ENCODE data around the gene SUMF2. TPM values are rescaled to one million over a fixed set of nuclear protein-coding genes. Genes with fewer than 3 reads are reported as not detected.

SUMF2 gene
- total and polyA plus RNA-seq, 2 of the 13 experiments (the other 11 are each of a cell fraction or from before 2014, with no cell fraction given), result 48.9 to 54.4 TPM

DNA sequence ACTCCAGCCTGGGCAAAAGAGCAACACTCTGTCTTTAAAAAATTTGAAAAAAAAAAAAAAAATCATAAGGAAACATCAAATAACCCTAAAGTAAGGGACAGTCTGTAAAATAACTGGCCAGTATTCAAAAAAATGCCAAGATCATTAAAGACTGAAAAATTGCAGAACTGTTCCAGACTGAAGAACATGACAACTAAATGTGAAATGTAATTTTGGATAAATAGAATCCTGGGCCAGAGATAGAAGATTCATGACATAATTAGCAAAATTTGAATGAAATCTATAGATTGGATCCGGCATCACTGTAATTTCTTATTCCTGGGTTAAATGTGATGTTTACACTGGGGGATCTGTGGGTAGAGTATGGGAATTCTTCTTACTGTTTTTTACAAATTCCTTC is 15.8 kb upstream of the SUMF2 start:
- no peak overlapping the region for H3K9ac ChIP-seq (ENCODE audit: insufficient read depth, low read depth, low read length)
- in situ Hi-C loops (cut with HindIII; ENCODE audit: extremely low pct_ligation_motif_present, low pct_unique_long_range_greater_than_20kb), result no loop called here
- no peak for FAIRE-seq

More for the DNA sequence above, 15.8 kb upstream of the SUMF2 start:
- peak overlapping the region; percentile 71 for H3K27ac ChIP-seq (ENCODE audit: extremely low read length, insufficient read depth, low read length)
- H3K79me2 ChIP-seq (ENCODE audit: insufficient read depth, low read length), result peaks cover 32% of the 10 kb centered on the region
- no peak overlapping the region for H3K4me3 ChIP-seq (replicated peaks in 1 of 3; ENCODE audit: insufficient read depth in 1 of 3, low read depth in 2 of 3, low read length in 3 of 3)
- DNase-seq (ENCODE audit: low spot score) (no peak), ATAC-seq (no peak)
- intact Hi-C loops (cut with micrococcal nuclease; ENCODE audit: unreplicated experiment), result no loop called here
- H4K20me1 ChIP-seq (ENCODE audit: insufficient read depth, low read length), result no peaks in the 10 kb centered on the region; the same call in 1 of the 2 replicates
- H3K36me3 ChIP-seq (replicated peaks in 1 of 2; ENCODE audit: control insufficient read depth in 1 of 2, insufficient read depth in 2 of 2, low read length in 2 of 2), result peaks cover 0 to 2% of the 10 kb centered on the region in 2 experiments; a peak in 1 of 5 replicates
- H3K9me3 ChIP-seq (ENCODE audit: low read length), result no peaks in the 10 kb centered on the region
- CTCF ChIA-PET (ENCODE audit: low intra/inter-chr PET ratio, low total read pairs), result no interaction called here
- POLR2A ChIA-PET, result interaction anchor here (1.0 to 4.1 kb wide), 4 partner anchors 15 to 41 kb away, joined by 3 to 144 read pairs (median 94); partner anchors contain the start of gene SUMF2
- 85% methylated on average over 1 of the region's 1 CpG for WGBS (ENCODE audit: low lambda C conversion rate)
- H3K4me1 ChIP-seq (ENCODE audit: insufficient read depth, low read length), result peaks cover 64% of the 10 kb centered on the region
- H3K4me2 ChIP-seq (ENCODE audit: low read depth, low read length), result peak overlapping the region; percentile 50; the same call in 1 of the 2 replicates
- no peak for TF ChIP-seq LCORL (IDR thresholded peaks at IDR 0.05)
- no peak for TF ChIP-seq LCORL (CRISPR knock-in tag; IDR thresholded peaks at IDR 0.05)
- no peak for TF ChIP-seq ZNF891 (CRISPR knock-in tag; IDR thresholded peaks at IDR 0.05)
- no peak for TF ChIP-seq GABPB1 (CRISPR knock-in tag; IDR thresholded peaks at IDR 0.05)
- TF ChIP-seq HHEX (CRISPR knock-in tag; IDR thresholded peaks at IDR 0.05), result no peak
- no peak for TF ChIP-seq ZNF674 (CRISPR knock-in tag; IDR thresholded peaks at IDR 0.05; ENCODE audit: low read depth)
- no peak for TF ChIP-seq ZSCAN20 (CRISPR knock-in tag; IDR thresholded peaks at IDR 0.05; ENCODE audit: borderline replicate concordance)
- TF ChIP-seq CHD4 (IDR thresholded peaks at IDR 0.05; ENCODE audit: borderline replicate concordance, low read length), result no peak
- TF ChIP-seq ATF7 (IDR thresholded peaks at IDR 0.05), result no peak
- TF ChIP-seq ATF7 (CRISPR knock-in tag; IDR thresholded peaks at IDR 0.05), result no peak
- no peak for TF ChIP-seq ZNF33B (CRISPR knock-in tag; IDR thresholded peaks at IDR 0.05)
- no peak for TF ChIP-seq CEBPG (CRISPR knock-in tag; IDR thresholded peaks at IDR 0.05)
- TF ChIP-seq, protein P1, sequence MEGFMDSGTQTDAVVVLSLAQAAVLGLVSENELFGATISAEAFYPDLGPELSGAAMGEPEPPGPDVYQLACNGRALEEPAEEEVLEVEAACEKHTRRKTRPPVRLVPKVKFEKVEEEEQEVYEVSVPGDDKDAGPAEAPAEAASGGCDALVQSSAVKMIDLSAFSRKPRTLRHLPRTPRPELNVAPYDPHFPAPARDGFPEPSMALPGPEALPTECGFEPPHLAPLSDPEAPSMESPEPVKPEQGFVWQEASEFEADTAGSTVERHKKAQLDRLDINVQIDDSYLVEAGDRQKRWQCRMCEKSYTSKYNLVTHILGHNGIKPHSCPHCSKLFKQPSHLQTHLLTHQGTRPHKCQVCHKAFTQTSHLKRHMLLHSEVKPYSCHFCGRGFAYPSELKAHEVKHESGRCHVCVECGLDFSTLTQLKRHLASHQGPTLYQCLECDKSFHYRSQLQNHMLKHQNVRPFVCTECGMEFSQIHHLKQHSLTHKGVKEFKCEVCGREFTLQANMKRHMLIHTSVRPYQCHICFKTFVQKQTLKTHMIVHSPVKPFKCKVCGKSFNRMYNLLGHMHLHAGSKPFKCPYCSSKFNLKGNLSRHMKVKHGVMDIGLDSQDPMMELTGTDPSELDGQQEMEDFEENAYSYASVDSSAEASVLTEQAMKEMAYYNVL (CRISPR knock-in tag; IDR thresholded peaks at IDR 0.05; ENCODE audit: borderline replicate concordance), result no peak
- H3K27me3 ChIP-seq (ENCODE audit: control insufficient read depth in 1 of 2, insufficient read depth in 2 of 2, low read length in 2 of 2), result no peaks in the 10 kb centered on the region; a peak in 1 of 5 replicates
- BruUV-seq (replicated peaks), result no TSS peak
- no peak overlapping the region for H2AFZ ChIP-seq (ENCODE audit: low read length)

Measured in HepG2 (cell line).